ENCODE measurements around the gene MAPKAP1. TPM values are rescaled to one million over a fixed set of nuclear protein-coding genes. Genes with fewer than 3 reads are reported as not detected.
A peak's percentile ranks its signal among the peaks of the same experiment; 100 is the strongest.

MAPKAP1 gene
- total and polyA plus RNA-seq, 2 experiments from 2014 or later: 68.4 to 98.5 TPM

DNA sequence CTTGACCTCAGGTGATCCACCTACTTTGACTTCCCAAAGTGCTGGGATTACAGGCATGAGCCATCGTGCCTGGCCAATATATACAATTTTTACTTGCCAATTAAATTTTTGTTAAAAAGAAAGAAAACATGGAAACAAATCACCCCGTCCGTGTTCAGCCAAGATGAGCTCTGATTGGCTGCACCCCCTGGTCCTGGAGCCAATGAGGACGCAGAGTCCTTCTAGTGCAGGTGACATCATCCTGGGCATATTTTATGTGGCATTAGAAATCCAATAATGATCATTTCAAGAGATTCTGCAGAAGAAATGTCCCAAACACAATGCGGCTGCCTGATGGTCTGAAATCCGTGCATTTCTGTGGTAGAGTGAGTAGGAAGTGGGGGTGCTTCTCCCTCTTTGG, 285.8 kb downstream of the MAPKAP1 start:
- Histone ChIP-seq H3K4me1 (ENCODE audit: insufficient read depth) (no peaks in the 10 kb centered on the region), H3K27me3 (ENCODE audit: insufficient read depth) (no peaks in the 10 kb centered on the region), H3K4me3 (no peak overlapping the region), H3K27ac (ENCODE audit: low read depth) (no peak overlapping the region), H3K36me3 (ENCODE audit: insufficient read depth) (no peaks in the 10 kb centered on the region), H4K20me1 (replicated peaks; ENCODE audit: insufficient read depth) (no peaks in the 10 kb centered on the region), H3K9me2 (ENCODE audit: insufficient read depth) (no peaks in the 10 kb centered on the region), H3F3A (replicated peaks; ENCODE audit: low read depth) (no peaks in the 10 kb centered on the region), H3K79me2 (replicated peaks; ENCODE audit: insufficient read depth) (no peaks in the 10 kb centered on the region), H3K4me2 (no peak overlapping the region), H2AFZ (peak overlapping the region; percentile 78)
- DNase-seq (ENCODE audit: low spot score) (no peak), ATAC-seq (no peak)
- H3K27ac Mint-ChIP-seq: no peak overlapping the region
- H3K4me1 Mint-ChIP-seq: no peaks in the 10 kb centered on the region; the same call in 2 of the 3 replicates
- TF ChIP-seq EZH2 (IDR thresholded peaks at IDR 0.05; ENCODE audit: low read depth, unreplicated experiment) (no peak), EZH2phosphoT487 (IDR thresholded peaks at IDR 0.05; ENCODE audit: unreplicated experiment) (no peak), ZNF114 (CRISPR knock-in tag; IDR thresholded peaks at IDR 0.05) (no peak), STAT1 (IDR thresholded peaks at IDR 0.05; ENCODE audit: unreplicated experiment) (no peak), JUNB (IDR thresholded peaks at IDR 0.05; ENCODE audit: unreplicated experiment) (no peak), ZNF331 (CRISPR knock-in tag; IDR thresholded peaks at IDR 0.05; ENCODE audit: low read depth) (no peak), POLR2AphosphoS5 (IDR thresholded peaks at IDR 0.05; ENCODE audit: low read depth) (no peak), CREB1 (CRISPR knock-in tag; IDR thresholded peaks at IDR 0.05; ENCODE audit: low read depth) (no peak), NANOG (IDR thresholded peaks at IDR 0.05; ENCODE audit: borderline replicate concordance) (no peak)
- TF ChIP-seq, protein P1, sequence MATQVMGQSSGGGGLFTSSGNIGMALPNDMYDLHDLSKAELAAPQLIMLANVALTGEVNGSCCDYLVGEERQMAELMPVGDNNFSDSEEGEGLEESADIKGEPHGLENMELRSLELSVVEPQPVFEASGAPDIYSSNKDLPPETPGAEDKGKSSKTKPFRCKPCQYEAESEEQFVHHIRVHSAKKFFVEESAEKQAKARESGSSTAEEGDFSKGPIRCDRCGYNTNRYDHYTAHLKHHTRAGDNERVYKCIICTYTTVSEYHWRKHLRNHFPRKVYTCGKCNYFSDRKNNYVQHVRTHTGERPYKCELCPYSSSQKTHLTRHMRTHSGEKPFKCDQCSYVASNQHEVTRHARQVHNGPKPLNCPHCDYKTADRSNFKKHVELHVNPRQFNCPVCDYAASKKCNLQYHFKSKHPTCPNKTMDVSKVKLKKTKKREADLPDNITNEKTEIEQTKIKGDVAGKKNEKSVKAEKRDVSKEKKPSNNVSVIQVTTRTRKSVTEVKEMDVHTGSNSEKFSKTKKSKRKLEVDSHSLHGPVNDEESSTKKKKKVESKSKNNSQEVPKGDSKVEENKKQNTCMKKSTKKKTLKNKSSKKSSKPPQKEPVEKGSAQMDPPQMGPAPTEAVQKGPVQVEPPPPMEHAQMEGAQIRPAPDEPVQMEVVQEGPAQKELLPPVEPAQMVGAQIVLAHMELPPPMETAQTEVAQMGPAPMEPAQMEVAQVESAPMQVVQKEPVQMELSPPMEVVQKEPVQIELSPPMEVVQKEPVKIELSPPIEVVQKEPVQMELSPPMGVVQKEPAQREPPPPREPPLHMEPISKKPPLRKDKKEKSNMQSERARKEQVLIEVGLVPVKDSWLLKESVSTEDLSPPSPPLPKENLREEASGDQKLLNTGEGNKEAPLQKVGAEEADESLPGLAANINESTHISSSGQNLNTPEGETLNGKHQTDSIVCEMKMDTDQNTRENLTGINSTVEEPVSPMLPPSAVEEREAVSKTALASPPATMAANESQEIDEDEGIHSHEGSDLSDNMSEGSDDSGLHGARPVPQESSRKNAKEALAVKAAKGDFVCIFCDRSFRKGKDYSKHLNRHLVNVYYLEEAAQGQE (IDR thresholded peaks at IDR 0.05; ENCODE audit: unreplicated experiment): no peak
- TF ChIP-seq, protein P2, sequence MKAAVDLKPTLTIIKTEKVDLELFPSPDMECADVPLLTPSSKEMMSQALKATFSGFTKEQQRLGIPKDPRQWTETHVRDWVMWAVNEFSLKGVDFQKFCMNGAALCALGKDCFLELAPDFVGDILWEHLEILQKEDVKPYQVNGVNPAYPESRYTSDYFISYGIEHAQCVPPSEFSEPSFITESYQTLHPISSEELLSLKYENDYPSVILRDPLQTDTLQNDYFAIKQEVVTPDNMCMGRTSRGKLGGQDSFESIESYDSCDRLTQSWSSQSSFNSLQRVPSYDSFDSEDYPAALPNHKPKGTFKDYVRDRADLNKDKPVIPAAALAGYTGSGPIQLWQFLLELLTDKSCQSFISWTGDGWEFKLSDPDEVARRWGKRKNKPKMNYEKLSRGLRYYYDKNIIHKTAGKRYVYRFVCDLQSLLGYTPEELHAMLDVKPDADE (IDR thresholded peaks at IDR 0.05): no peak
- TF ChIP-seq, protein P3, sequence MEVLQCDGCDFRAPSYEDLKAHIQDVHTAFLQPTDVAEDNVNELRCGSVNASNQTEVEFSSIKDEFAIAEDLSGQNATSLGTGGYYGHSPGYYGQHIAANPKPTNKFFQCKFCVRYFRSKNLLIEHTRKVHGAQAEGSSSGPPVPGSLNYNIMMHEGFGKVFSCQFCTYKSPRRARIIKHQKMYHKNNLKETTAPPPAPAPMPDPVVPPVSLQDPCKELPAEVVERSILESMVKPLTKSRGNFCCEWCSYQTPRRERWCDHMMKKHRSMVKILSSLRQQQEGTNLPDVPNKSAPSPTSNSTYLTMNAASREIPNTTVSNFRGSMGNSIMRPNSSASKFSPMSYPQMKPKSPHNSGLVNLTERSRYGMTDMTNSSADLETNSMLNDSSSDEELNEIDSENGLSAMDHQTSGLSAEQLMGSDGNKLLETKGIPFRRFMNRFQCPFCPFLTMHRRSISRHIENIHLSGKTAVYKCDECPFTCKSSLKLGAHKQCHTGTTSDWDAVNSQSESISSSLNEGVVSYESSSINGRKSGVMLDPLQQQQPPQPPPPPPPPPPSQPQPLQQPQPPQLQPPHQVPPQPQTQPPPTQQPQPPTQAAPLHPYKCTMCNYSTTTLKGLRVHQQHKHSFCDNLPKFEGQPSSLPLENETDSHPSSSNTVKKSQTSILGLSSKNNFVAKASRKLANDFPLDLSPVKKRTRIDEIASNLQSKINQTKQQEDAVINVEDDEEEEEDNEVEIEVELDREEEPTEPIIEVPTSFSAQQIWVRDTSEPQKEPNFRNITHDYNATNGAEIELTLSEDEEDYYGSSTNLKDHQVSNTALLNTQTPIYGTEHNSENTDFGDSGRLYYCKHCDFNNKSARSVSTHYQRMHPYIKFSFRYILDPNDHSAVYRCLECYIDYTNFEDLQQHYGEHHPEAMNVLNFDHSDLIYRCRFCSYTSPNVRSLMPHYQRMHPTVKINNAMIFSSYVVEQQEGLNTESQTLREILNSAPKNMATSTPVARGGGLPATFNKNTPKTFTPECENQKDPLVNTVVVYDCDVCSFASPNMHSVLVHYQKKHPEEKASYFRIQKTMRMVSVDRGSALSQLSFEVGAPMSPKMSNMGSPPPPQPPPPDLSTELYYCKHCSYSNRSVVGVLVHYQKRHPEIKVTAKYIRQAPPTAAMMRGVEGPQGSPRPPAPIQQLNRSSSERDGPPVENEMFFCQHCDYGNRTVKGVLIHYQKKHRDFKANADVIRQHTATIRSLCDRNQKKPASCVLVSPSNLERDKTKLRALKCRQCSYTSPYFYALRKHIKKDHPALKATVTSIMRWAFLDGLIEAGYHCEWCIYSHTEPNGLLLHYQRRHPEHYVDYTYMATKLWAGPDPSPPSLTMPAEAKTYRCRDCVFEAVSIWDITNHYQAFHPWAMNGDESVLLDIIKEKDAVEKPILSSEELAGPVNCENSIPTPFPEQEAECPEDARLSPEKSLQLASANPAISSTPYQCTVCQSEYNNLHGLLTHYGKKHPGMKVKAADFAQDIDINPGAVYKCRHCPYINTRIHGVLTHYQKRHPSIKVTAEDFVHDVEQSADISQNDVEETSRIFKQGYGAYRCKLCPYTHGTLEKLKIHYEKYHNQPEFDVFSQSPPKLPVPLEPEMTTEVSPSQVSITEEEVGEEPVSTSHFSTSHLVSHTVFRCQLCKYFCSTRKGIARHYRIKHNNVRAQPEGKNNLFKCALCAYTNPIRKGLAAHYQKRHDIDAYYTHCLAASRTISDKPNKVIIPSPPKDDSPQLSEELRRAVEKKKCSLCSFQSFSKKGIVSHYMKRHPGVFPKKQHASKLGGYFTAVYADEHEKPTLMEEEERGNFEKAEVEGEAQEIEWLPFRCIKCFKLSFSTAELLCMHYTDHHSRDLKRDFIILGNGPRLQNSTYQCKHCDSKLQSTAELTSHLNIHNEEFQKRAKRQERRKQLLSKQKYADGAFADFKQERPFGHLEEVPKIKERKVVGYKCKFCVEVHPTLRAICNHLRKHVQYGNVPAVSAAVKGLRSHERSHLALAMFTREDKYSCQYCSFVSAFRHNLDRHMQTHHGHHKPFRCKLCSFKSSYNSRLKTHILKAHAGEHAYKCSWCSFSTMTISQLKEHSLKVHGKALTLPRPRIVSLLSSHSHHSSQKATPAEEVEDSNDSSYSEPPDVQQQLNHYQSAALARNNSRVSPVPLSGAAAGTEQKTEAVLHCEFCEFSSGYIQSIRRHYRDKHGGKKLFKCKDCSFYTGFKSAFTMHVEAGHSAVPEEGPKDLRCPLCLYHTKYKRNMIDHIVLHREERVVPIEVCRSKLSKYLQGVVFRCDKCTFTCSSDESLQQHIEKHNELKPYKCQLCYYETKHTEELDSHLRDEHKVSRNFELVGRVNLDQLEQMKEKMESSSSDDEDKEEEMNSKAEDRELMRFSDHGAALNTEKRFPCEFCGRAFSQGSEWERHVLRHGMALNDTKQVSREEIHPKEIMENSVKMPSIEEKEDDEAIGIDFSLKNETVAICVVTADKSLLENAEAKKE (CRISPR knock-in tag; IDR thresholded peaks at IDR 0.05): no peak
- TF ChIP-seq, protein P4, sequence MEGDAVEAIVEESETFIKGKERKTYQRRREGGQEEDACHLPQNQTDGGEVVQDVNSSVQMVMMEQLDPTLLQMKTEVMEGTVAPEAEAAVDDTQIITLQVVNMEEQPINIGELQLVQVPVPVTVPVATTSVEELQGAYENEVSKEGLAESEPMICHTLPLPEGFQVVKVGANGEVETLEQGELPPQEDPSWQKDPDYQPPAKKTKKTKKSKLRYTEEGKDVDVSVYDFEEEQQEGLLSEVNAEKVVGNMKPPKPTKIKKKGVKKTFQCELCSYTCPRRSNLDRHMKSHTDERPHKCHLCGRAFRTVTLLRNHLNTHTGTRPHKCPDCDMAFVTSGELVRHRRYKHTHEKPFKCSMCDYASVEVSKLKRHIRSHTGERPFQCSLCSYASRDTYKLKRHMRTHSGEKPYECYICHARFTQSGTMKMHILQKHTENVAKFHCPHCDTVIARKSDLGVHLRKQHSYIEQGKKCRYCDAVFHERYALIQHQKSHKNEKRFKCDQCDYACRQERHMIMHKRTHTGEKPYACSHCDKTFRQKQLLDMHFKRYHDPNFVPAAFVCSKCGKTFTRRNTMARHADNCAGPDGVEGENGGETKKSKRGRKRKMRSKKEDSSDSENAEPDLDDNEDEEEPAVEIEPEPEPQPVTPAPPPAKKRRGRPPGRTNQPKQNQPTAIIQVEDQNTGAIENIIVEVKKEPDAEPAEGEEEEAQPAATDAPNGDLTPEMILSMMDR (conservative IDR thresholded peaks at IDR 0.05; ENCODE audit: low read depth in 2 of 2): no peak
- no peaks in the 10 kb centered on the region for H3K9me3 Mint-ChIP-seq
- H3K4me3 Mint-ChIP-seq: no peak overlapping the region
- H3K27me3 Mint-ChIP-seq (ENCODE audit: insufficient read depth, low read depth, poor library complexity): peaks cover 11% of the 10 kb centered on the region
- H3K36me3 Mint-ChIP-seq (ENCODE audit: low read depth): no peaks in the 10 kb centered on the region

Measured in GM23338 (cell line).